Keratinocyte (primary cell): ENCODE measurements around the gene SLC1A2.

Experiments used
- EZH2 ChIP-seq: IDR thresholded peaks from one replicate; pipeline ENCODE4 v1.6.1; 2012; ENCODE audit warnings: inconsistent platforms, mild to moderate bottlenecking, low read length, moderate library complexity
- TF ChIP-seq, protein P1 (sequence below), 3 experiments: IDR thresholded peaks in 1 of 3; conservative IDR thresholded peaks in 1 of 3; optimal IDR thresholded peaks in 1 of 3; 2 replicates in 2 of 3; 3 replicates in 1 of 3; pipeline versions ENCODE3 to v1.5.1; 2011; ENCODE audit warnings: low read length in 3 of 3, mild to moderate bottlenecking in 3 of 3, moderate library complexity in 2 of 3, control low read depth in 1 of 3, inconsistent platforms in 1 of 3; ENCODE audit not compliant: insufficient read depth in 2 of 3; ENCODE audit errors: extremely low read depth in 1 of 3

DNA sequence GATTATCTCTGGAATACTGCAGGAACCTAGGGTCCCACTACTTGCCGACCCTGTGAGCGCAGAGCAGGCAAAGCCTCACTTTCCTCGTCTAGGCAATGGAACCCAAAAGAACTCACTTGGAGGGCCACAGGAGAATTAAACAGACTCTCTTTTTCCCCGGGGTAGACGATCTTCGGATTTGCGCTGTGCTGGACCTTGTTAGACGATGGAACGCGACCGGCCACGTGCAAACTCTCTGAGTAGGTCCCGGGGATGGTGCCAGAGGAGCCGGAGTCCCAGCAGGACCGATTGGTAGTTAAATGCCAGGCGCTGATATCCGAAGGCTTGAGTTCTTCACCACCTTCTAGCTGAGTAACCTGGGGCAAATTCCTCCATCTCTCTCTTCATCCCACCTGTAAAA, 1.0 kb upstream of the SLC1A2 start:
- TF ChIP-seq, protein P1, sequence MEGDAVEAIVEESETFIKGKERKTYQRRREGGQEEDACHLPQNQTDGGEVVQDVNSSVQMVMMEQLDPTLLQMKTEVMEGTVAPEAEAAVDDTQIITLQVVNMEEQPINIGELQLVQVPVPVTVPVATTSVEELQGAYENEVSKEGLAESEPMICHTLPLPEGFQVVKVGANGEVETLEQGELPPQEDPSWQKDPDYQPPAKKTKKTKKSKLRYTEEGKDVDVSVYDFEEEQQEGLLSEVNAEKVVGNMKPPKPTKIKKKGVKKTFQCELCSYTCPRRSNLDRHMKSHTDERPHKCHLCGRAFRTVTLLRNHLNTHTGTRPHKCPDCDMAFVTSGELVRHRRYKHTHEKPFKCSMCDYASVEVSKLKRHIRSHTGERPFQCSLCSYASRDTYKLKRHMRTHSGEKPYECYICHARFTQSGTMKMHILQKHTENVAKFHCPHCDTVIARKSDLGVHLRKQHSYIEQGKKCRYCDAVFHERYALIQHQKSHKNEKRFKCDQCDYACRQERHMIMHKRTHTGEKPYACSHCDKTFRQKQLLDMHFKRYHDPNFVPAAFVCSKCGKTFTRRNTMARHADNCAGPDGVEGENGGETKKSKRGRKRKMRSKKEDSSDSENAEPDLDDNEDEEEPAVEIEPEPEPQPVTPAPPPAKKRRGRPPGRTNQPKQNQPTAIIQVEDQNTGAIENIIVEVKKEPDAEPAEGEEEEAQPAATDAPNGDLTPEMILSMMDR (optimal IDR thresholded peaks at IDR 0.05 in 1 of 3, IDR thresholded peaks at IDR 0.05 in 1 of 3, conservative IDR thresholded peaks at IDR 0.05 in 1 of 3; ENCODE audit: extremely low read depth in 1 of 3, insufficient read depth in 2 of 3, low read length in 3 of 3) = no peak
- no peak for TF ChIP-seq EZH2
